ENCODE results near the gene COX15. TPM values are rescaled to one million over a fixed set of nuclear protein-coding genes. Genes with fewer than 3 reads are reported as not detected.

The COX15 gene
- total and polyA plus RNA-seq, 2 donors (not counting 1 experiment from before 2014, with no cell fraction given), result 13.9 to 39.5 TPM

GRCh38 chr10:99769706-99770105 is 37.8 kb upstream of the COX15 start:
- Mint-ChIP-seq H3K4me3 (no peak overlapping the region), H3K27ac (no peak overlapping the region), H3K4me1 (no peaks in the 10 kb centered on the region), H3K9me3 (ENCODE audit: insufficient read depth) (no peaks in the 10 kb centered on the region), H3K27me3 (no peaks in the 10 kb centered on the region)
- ChIA-PET POLR2A (no interaction called here), CTCF (no interaction called here)
- H3K27me3 ChIP-seq (replicated peaks in 1 of 4; ENCODE audit: control extremely low read depth in 1 of 4, control insufficient read depth in 3 of 4, insufficient read depth in 4 of 4, low read length in 3 of 4), result no peaks in the 10 kb centered on the region
- H3K9me3 ChIP-seq (ENCODE audit: control extremely low read depth in 1 of 3, control insufficient read depth in 2 of 3, insufficient read depth in 1 of 3, low read length in 2 of 3), result no peaks in the 10 kb centered on the region
- no peak overlapping the region for H2AFZ ChIP-seq (ENCODE audit: insufficient read depth, low read depth, low read length, poor library complexity, severe bottlenecking)
- TF ChIP-seq CTCF (IDR thresholded peaks at IDR 0.05) (no peak), EZH2 (IDR thresholded peaks at IDR 0.05; ENCODE audit: borderline replicate concordance, insufficient read depth, low read depth, low read length, poor library complexity, severe bottlenecking) (no peak)
- H4K20me1 ChIP-seq (ENCODE audit: control insufficient read depth, insufficient read depth, low read length, poor library complexity, severe bottlenecking), result no peaks in the 10 kb centered on the region
- no peak overlapping the region for H3K4me2 ChIP-seq (replicated peaks; ENCODE audit: low read depth, low read length, poor library complexity, severe bottlenecking)
- intact Hi-C loops (cut with micrococcal nuclease), result no loop called here
- H3K9ac ChIP-seq (ENCODE audit: low read length), result no peak overlapping the region
- H3K36me3 ChIP-seq (replicated peaks in 1 of 2; ENCODE audit: control extremely low read depth in 1 of 2, control insufficient read depth in 1 of 2, extremely low read depth in 1 of 2, insufficient read depth in 2 of 2, low read length in 1 of 2), result no peaks in the 10 kb centered on the region
- no peak overlapping the region for H3K27ac ChIP-seq (ENCODE audit: low read length in 2 of 2)
- ATAC-seq (ENCODE audit: low read depth) (no peak), DNase-seq (no peak)
- H3K4me1 ChIP-seq (ENCODE audit: control insufficient read depth in 2 of 2, insufficient read depth in 2 of 2, low read length in 2 of 2), result no peaks in the 10 kb centered on the region
- 58% methylated on average over 2 of the region's 5 CpGs for WGBS (ENCODE audit: insufficient coverage)
- no peak overlapping the region for H3K4me3 ChIP-seq (ENCODE audit: control extremely low read depth in 1 of 5, extremely low read depth in 1 of 5, insufficient read depth in 1 of 5, low read depth in 2 of 5, low read length in 4 of 5)
- no peaks in the 10 kb centered on the region for H3K79me2 ChIP-seq (ENCODE audit: control insufficient read depth, insufficient read depth, low read length)

- Histone ChIP-seq H3K9ac (ENCODE audit: low read length) (no peak overlapping the region), H3K4me2 (replicated peaks; ENCODE audit: low read depth, low read length, poor library complexity, severe bottlenecking) (no peak overlapping the region), H4K20me1 (ENCODE audit: control insufficient read depth, insufficient read depth, low read length, poor library complexity, severe bottlenecking) (no peaks in the 10 kb centered on the region), H2AFZ (ENCODE audit: insufficient read depth, low read depth, low read length, poor library complexity, severe bottlenecking) (no peak overlapping the region), H3K4me3 (ENCODE audit: control extremely low read depth in 1 of 5, extremely low read depth in 1 of 5, insufficient read depth in 1 of 5, low read depth in 2 of 5, low read length in 4 of 5) (no peak overlapping the region), H3K79me2 (ENCODE audit: control insufficient read depth, insufficient read depth, low read length) (no peaks in the 10 kb centered on the region), H3K4me1 (ENCODE audit: control insufficient read depth in 2 of 2, insufficient read depth in 2 of 2, low read length in 2 of 2) (no peaks in the 10 kb centered on the region), H3K9me3 (ENCODE audit: control extremely low read depth in 1 of 3, control insufficient read depth in 2 of 3, insufficient read depth in 1 of 3, low read length in 2 of 3) (no peaks in the 10 kb centered on the region), H3K27me3 (replicated peaks in 1 of 4; ENCODE audit: control extremely low read depth in 1 of 4, control insufficient read depth in 3 of 4, insufficient read depth in 4 of 4, low read length in 3 of 4) (no peaks in the 10 kb centered on the region), H3K27ac (ENCODE audit: low read length in 2 of 2) (no peak overlapping the region), H3K36me3 (replicated peaks in 1 of 2; ENCODE audit: control extremely low read depth in 1 of 2, control insufficient read depth in 1 of 2, extremely low read depth in 1 of 2, insufficient read depth in 2 of 2, low read length in 1 of 2) (peaks cover 0 to 2% of the 10 kb centered on the region in 2 experiments)
- TF ChIP-seq CTCF (IDR thresholded peaks at IDR 0.05) (no peak), EZH2 (IDR thresholded peaks at IDR 0.05; ENCODE audit: borderline replicate concordance, insufficient read depth, low read depth, low read length, poor library complexity, severe bottlenecking) (no peak)
- ChIA-PET CTCF (no interaction called here), POLR2A (no interaction called here)
- intact Hi-C loops (cut with micrococcal nuclease), result no loop called here
- DNase-seq (no peak), ATAC-seq (ENCODE audit: low read depth) (no peak)
- WGBS (ENCODE audit: insufficient coverage), result 93% methylated on average over 2 of the region's 2 CpGs
- peaks cover 2% of the 10 kb centered on the region for H3K4me1 Mint-ChIP-seq
- H3K9me3 Mint-ChIP-seq (ENCODE audit: insufficient read depth), result no peaks in the 10 kb centered on the region
- H3K27me3 Mint-ChIP-seq, result no peaks in the 10 kb centered on the region
- H3K4me3 Mint-ChIP-seq, result no peak overlapping the region
- H3K27ac Mint-ChIP-seq, result no peak overlapping the region
These were observed 36.6 kb upstream of the COX15 start for GRCh38 chr10:99768556-99768955.
